Stimulated activated CD4-positive, alpha-beta T cell treated with anti-CD3 and anti-CD28 coated beads, TNF-alpha, amount 100 ng/mL, for 4 hours (primary cell): ENCODE data around the gene DIPK1C.

Source experiments
- DNase-seq, 3 experiments: peaks; one replicate each; pipeline ENCODE4 v3.0.0-alpha.2; 2020; ENCODE audit warnings: low read depth in 3 of 3

DIPK1C gene

DNA sequence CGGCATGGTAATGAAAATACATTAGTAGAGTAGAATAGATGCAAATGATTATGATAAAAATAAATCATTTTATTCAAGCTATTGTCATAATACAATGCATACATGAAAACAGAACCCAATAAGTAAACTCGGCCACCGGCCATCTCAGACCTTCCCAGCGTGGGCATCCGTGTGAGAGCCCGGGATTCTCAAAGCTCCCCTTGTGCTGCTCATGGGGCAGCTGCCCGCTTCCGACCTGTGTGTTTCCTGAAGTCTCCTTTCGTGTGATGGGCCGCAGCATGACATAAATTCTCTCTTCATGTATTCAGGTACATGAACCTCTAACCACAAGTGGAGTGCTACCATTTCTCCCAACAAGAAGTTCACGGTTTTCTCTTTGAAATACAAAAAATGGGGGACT lies 25.6 kb upstream of the DIPK1C start:
- no peak for DNase-seq

DNA sequence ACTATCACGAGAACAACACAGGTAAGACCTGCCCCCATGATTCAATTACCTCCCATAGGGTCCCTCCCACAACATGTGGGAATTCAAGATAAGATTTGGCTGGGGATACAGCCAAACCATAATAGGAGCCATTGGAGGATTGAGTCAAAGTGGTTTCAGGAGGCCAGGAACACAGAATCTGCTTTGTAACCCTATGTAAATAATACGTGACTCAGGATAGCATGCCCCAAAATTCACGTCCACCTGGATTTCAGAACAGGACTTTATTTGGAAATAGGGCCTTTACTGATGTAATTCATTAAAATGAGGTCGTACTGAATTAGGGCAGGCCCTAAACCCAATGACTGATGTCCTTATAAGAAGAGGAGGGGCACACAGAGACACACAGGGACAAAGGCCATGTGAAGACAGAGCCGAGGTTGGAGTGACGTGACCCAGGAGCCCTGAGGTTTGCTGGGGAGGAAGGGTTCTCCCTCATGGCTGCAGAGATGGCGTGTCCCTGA lies 23.1 kb upstream of the DIPK1C start:
- DNase-seq: no peak

DNA sequence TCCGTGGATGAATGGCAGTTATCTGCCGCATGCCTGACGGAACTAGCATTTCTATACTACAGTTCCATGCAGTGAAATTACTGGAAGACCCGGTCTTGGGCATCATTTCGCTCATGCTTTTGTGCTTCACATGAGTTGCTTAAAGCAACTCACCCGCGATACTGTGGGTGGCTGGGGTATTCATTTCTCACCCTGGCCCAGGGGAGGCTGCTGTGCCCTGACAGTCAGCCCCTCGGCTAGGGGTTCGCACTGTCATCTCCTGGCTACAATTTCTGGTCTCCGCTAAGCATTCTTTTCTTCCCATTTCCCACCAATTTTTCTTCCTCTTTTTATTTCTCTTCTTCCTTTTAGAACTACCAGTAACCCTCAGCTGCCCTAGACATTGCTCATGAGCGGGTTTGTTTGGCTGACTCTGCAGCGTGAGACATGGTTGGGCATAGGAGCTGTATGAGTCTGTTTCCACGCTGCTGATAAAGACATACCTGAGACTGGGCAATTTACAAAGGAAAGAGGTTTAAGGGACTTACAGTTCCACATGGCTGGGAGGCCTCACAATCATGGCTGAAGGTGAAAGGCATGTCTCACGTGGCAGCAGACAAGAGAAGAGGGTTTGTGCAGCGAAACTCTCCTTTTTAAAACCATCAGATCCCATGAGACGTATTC lies 22.5 kb upstream of the DIPK1C start:
- no peak for DNase-seq

DNA sequence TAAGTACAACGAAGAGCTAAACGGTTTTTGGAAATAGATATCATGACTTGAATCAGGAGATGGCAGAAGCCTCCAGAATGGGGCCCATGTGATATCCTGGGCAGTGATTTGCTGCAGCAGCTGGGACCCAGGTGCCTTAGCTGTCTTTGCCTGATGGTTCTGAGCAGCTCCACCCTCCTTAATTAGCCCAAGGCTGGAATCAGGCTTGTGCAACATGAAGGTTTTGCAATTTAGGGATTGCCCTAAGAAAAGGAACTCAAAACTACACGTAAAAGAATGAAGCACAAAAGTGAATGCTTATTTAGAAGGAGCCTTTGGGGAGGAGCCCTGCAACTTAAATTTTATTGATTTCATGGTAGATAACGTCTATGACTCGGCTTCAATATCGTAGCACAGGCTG lies 21.8 kb upstream of the DIPK1C start:
- no peak for DNase-seq

DNA sequence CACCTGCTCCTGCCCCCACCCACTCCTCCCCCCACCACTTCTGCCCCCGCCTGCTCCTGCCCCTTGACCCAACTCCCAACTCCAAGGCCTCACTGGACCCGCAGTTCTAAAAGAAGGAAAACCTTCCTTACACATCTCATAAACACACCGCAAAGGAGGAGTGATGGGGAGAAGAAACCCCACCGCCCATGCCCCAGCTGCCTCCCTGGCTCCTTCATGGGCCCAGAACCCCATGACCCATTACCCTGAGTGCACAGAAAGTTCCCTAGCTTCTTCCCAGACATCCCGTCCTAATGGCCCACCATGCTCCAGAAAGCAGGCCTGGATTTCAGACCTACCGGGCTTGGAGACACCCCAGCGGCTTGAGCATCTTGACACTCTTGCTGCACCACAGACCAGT lies 21.2 kb upstream of the DIPK1C start:
- DNase-seq: no peak

DNA sequence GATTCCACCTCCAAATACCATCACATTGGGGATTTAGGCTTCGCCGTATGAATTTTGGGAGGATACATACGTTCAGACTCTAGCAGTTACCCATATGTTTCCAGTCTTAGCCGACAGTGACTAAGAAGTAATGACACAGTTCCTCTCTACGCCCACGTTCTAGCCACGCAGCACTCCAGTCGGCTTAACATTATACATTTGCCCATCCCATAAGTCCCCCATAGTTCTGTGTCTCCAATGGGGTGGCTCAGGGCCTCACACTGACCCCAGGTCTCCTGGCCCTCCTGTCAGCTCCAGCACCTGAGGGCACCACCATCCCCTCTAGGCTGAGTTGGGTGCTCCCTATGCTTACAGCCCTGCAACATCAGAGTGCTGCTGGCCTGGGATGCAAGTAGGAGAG lies 20.7 kb upstream of the DIPK1C start:
- no peak for DNase-seq

DNA sequence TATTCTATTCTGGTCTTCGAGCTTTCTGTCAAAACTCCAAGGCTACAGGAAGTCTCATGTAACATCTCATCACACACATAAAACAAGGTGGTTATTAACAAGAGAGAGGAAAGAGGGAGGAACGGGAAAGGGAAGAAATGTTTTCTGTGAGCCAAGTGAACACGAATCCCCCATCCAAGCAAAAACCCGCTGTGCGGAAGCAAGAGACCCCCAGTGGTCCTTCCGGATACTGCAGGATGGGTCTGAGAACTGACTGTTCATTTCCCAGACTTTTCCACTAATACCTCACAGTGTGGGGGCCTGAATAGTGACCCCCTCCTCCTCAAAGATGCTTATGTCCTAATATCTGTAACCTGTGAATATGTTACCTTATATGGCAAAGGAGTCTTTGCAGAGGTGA lies 19.0 kb upstream of the DIPK1C start:
- DNase-seq: no peak

DNA sequence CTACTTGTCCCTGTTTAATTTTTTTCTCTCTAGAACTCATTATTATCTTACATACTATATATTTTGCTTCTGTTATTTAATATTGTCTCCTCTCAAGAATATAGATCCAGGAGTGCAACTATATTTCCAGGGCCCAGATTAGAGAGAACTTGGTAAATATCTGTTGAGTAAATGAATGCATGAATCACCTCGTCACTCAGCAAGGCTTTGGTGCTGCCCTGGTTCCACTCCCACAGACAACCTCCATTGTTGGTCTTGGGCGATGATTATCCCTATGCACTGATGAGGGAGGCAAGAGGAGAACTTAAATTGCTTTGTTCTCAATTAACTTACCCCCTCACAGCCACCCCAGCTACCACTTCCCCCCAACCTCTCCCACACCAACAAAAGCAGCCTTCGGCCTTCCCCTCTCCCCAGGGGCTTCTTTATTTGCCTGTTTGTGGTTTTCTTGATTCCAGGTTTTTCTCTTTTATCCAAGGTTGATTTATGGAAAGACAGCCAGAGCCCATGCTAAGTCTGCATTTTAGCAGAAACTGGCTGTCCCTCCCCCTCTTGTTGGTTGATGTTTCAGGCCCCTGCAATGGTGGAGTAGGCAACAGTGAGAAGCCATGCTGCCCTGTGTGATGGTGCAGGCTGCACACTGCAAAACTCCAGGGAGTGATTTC lies 17.0 kb upstream of the DIPK1C start:
- no peak for DNase-seq

DNA sequence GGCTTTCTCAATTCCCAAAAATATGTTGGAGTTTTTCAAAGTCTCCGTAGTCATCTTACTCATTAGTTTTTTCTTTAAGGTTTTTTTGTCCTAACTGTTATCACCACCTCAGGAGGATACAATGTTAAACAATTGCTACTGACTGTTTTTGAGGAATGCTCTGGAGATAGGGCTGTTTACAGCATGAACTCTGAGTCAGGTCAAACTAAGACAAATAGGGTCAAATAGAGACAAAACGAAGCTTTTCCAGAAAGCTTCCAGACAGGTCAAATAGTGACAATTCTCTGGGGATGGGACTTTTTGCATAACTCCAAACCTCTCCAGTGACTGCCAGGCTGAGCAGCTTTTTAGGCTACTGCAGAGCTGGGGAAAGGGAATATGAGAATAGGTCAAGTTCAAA lies 15.2 kb upstream of the DIPK1C start:
- DNase-seq: no peak

DNA sequence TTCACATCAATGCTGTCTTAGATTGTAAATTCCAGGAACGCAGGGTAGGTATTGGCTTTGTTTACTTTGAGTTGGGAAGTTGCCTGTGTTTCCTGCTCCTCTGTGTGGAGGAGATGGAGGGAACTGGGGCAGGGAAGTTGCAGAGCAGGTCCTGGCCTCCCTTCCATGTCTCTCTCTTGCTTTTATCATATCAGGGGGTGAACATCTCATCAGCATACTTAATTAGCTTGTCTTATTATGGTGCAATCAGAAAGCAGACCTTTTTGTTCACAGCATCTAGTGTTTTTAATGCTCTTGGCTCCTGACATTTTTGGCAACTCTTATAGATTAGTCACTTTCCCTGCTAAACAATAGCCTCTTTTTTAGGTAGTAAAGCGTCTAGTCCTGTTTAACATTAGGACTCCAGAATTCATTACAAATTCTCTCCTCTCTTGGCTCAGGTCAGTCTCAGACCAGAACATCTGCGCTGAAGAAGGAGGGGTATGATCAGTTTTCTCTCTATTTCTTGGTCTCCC lies 11.5 kb upstream of the DIPK1C start:
- DNase-seq: no peak

DNA sequence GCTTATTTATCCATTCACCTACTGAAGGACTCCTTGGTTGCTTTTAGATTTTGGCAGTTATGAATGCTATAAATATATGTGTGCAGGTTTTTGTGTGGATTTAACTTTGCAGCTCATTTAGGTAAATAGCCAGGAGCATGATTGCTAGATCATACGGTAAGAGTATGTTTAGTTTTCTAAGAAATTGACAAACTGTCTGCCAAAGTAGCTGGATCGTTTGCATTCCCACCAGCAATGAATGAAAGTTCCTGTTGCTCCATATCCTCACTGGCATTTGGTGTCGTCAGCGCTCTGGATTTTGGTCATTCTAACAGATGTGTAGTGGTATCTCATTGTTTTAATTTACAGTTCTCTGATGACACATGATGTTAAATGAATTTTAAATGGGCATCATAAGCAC lies 8.7 kb upstream of the DIPK1C start:
- DNase-seq: no peak

DNA sequence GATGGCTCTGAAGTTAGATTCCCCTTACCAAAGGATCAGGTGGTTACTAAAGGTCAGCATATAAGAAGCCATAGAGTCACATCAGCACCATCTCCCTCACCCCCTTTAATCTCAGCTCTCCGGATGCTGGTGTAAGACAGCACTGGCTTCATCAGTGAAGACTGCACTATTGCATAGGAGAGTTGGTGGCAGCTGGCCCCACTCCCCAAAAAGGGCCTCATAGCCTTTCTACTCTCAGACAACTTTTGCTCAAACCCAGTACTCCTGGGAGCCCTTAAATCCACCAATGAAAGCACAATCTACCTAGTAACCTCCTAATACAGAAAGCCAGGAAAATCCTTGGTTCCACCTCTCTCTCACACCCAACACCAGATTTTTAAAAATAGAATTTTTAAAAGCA lies 6.9 kb upstream of the DIPK1C start:
- DNase-seq: no peak

DNA sequence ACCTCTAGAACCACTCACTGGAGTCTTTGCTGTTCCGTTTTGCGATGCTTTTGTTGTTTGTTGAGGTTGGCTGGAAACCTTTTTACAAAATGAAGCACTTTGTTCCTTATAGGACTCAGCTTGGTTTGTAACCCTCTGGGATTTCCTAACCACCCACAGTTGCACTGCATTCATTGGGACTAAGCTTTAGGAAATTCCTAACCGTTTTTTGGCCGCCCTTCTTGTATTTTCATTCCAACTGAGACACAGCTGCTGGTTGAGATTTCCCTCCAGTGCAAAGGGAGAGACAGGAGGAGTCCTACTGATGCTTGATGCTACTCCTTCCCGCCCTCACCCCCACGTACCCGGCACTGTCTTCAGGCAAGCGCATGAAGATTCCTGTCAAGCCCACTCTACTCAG lies 6.1 kb upstream of the DIPK1C start:
- DNase-seq: no peak

DNA sequence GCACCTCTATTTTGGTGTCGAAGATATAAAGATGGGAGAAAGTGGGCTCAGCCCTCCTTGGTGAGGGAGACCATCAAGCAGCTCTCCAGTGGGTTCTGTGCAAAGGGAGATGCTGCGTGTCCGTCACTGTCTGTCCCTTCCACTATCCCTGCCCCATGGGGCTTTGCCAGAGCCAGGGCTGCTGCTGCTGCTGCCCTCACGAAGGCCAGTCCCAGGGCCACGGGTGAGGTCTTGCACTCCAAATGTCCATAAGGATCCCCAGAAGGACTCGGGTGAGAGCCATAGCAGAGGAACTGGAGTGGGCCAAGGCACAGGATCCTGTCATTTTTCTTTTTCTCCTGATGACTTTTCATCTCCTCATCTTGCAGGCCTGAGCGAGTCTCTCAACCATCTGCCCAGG lies 3.7 kb upstream of the DIPK1C start:
- no peak for DNase-seq

DNA sequence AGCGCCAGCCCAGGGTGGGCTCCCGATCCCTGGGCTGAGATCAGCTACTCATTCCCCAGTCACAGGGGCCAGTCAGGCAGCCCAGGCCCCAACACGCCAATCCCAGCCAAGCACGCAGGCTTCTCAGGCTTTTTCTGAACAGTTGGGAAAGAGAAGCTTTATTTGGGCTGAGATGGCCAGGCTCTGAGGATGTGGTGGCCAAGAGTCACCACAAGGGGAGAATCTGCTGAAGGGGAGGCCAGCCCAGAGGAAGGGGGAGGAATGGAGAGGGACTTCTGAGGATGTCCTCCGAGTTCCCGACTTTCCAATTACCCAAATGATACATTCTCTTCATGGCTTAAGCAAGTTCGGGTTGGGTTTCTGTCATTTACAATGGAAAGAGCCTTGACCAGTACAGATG lies 2.8 kb upstream of the DIPK1C start:
- DNase-seq: no peak

DNA sequence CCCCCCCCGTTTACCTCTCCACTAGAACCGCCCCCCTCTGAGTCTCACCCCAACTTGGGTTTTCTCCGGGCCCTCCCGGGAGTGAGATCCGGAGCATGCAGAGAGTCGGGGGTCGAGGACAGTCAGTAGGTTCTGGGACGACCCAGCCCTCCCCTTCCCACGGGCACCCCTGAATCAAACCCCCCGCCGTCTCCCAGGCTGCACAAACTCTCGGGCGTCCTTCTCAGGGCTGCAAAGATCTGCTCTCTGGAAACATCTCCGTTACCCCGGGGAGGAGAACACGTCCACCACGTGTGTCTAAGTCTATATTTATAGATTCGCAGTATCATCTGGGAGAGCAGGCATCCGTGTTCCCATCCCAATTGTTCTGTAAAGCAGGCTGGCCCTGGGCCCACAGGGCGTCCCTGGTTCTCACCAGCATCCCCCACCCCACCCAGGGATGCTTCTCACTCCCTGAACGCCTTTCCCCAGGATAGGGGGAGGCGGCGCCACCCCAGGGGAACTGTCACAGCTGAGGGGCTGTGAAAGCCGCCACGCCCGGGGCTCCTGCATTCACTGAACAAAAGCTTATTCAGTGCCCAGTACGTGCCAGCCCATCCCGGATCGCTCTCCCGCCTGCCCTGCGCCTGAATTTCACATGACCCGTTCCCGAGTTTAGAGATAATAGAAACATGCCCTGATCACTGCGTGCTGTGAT lies 765 bp upstream of the DIPK1C start:
- DNase-seq: no peak

DNA sequence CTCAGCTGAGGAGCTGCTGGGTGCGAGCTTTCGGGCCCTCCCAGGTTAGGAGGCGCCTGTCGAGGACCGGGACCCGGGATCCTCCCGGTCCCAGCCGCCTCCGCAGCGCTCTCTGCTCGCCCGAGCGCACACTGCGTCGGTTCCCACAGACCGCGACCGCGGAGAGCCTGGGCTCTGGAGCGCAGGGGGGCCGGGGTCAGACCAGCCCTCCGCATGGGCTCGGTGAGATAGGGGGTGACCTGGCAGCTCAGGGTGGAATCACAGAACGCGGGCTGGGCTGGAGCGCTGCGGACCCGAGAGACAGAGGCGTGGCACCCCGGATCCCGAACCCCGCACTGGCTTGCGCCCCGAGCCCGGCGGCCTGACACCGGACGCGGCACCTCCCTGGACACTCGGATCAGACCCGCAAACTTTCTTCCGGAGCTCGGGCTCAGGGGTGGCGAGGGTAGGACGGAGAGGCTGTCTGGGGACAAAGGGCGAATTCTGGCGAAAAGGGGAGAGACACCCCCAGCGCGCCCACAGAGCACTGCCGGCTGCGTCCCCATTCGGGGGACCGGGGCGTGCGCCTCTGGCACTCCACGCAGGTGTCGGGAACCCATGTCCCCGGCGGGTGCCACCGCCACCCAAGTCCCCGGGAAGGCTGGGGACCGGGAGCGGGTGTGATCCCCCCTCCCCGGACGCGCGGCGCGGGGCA lies 612 bp downstream of the DIPK1C start:
- no peak for DNase-seq

DNA sequence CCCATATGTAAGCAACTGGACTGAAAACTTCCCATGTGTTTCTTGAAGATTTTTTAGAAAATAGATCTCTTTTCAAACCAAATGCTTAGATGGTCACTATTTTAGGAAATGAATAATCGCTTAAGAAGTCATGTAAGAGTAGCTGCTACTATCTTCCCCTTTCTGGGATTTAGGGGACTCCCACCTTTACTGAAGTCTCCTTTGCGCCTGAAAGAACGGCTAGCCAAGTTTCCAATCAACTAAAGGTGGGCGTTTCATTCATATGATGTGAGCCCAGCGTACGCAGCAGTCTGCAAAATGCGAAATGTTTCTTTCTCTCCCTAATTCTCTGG lies 1.1 kb downstream of the DIPK1C start:
- no peak for DNase-seq

DNA sequence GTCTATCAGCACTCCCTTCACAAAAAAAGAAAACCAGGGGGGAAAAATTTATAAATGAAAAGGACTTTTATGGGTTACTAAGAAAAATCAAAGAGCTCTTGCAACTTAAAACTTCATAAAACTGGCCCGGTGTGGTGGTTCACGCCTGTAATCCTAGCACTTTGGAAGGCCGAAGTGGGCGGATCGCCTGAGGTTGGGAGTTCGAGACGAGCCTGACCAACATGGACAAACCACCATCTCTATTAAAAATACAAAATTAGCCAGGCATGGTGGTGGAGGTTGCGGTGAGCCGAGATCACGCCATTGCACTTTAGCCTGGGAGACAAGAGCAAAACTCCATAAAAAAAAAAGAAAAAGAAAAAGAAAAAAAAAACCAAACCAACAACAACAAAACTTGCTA lies 1.7 kb downstream of the DIPK1C start:
- no peak for DNase-seq

DNA sequence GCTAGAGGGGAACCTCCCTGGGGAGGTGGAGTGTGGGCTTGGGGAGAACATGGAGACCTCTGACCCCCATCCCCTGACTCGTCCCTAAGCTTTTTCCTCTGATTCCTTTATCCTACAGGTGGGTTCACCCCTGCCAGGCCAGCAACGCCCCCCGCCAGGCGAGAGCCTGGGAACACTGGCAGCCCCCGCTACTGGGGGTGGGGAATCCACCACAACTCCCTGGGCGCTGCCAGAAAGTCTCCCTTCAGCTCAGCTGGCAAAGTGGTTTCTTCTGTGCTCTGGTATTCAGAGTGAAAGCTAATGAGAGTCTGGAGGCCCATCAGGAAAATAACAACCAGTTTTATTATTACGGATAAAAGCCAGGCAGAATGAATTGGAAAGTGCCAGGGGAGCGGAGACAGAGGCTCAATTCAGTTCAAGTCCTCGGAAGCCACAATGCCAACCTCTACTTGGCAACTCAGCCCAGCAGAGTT lies 2.8 kb downstream of the DIPK1C start:
- DNase-seq: no peak

DNA sequence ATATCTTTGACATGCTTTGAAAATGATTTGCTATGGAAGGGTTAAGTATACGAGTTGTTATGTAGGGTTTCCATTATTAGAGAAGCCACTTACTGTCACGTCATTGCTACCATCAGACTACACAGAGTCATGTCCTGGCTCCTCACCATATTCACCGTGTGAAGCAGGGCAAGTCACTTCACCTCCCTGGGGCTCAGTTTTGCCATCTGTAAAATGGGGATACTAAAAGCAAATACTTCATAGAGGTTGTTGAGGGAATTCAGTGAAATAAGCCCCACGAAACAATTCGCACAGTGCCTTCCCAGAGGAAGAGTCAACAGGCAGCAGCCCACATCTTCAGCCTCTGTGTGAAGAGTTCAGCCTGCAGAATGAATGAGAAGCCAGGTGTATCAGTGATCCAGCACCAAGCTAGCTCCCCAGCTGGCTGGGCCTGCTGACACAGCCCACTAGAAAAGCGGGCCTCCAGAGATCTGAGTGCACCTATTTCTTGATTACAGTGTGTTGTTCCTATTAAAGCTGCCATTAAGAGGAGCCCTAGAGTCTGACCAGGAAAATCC lies 3.4 kb downstream of the DIPK1C start:
- DNase-seq: no peak

DNA sequence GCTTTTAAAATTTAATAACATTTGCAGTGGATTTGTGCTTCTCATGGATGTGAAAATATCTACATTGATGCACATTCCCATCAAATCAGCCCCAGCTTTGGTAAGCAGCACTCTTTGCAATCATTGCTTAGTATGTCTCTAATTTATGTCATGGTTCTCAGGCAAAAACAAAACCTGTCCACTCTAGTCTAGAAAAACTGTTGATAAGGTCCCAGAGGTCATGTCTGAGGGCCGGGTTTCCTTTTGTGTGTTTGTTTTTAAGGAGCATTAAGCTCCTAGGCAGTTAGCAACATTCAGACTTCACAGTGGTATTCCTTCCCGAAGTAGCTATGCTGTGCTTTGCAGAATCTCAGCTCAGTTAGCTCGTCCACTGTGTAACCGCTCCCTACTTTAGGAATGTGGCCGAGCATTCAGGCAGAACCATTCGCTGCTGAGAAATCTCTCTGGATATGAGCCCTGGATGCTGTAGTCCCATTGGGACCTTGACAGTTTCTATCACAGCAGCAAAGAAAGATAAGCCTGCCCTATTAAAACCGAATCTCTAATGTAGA lies 4.0 kb downstream of the DIPK1C start:
- no peak for DNase-seq
